IgD-negative memory B cell (primary cell): ENCODE results near the gene SAMD9. TPM values are rescaled to one million over a fixed set of nuclear protein-coding genes. Genes with fewer than 3 reads are reported as not detected.
"Not testable (repeated sequence)": the region's sequence is repeated elsewhere in the genome, so short reads cannot be mapped to it uniquely, and the experiment has no call there.

ENCODE experiments used
- H3K27ac Mint-ChIP-seq, 3 donors: one replicate each; pipeline ENCODE4 v1.8.0; 2020 to 2022; ENCODE audit warnings: mild to moderate bottlenecking in 3 of 3, mixed read lengths in 3 of 3, moderate library complexity in 1 of 3
- H3K27me3 Mint-ChIP-seq: one replicate; pipeline ENCODE4 v1.8.0; 2021; ENCODE audit warnings: mixed read lengths
- H3K36me3 Mint-ChIP-seq: one replicate; pipeline ENCODE4 v1.8.0; 2020; ENCODE audit warnings: mild to moderate bottlenecking, mixed read lengths
- H3K4me1 Mint-ChIP-seq, 3 donors: one replicate each; pipeline ENCODE4 v1.8.0; 2020 to 2022; ENCODE audit warnings: mixed read lengths in 3 of 3, mild to moderate bottlenecking in 1 of 3
- H3K4me3 Mint-ChIP-seq, 4 donors: one replicate each; pipeline ENCODE4 v1.8.0; 2020 to 2022; ENCODE audit warnings: mild to moderate bottlenecking in 4 of 4, mixed read lengths in 4 of 4, moderate library complexity in 3 of 4
- H3K9me3 Mint-ChIP-seq, 3 donors: one replicate each; pipeline ENCODE4 v1.8.0; 2020 to 2021; ENCODE audit warnings: mixed read lengths in 3 of 3, mild to moderate bottlenecking in 1 of 3
- polyA plus RNA-seq: library from polyadenylated mRNA; unstranded; fragments of 300-500 nt; fragmentation: Illumina TruSeq; gene quantifications from one replicate; pipeline ENCODE4 v1.2.3, GENCODE V29; 2021

Gene SAMD9
- polyA plus RNA-seq, 1 donor from 2014 or later, result 21.6 TPM

- not testable (repeated sequence) for H3K4me1 Mint-ChIP-seq, H3K4me3 Mint-ChIP-seq, H3K9me3 Mint-ChIP-seq, H3K36me3 Mint-ChIP-seq, H3K27ac Mint-ChIP-seq
- peaks cover 17% of the 10 kb centered on the region for H3K27me3 Mint-ChIP-seq
Measured at GRCh38 chr7:93073357-93073756, 44.4 kb downstream of the SAMD9 start.

GRCh38 chr7:93062599-93062998, 55.2 kb downstream of the SAMD9 start:
- no peak overlapping the region for H3K4me3 Mint-ChIP-seq
- H3K36me3 Mint-ChIP-seq, result no peaks in the 10 kb centered on the region
- H3K4me1 Mint-ChIP-seq, result no peaks in the 10 kb centered on the region
- H3K9me3 Mint-ChIP-seq, result peaks cover 2 to 12% (median 9%) of the 10 kb centered on the region in 3 donors
- peaks cover 8% of the 10 kb centered on the region for H3K27me3 Mint-ChIP-seq
- no peak overlapping the region for H3K27ac Mint-ChIP-seq

- H3K9me3 Mint-ChIP-seq, result peaks cover 0 to 6% (median 2%) of the 10 kb centered on the region in 3 donors
- no peak overlapping the region for H3K4me3 Mint-ChIP-seq
- H3K4me1 Mint-ChIP-seq, result no peaks in the 10 kb centered on the region
Measured at GRCh38 chr7:93060865-93061264, 56.9 kb downstream of the SAMD9 start.

GRCh38 chr7:93060025-93060424, 57.8 kb downstream of the SAMD9 start:
- peaks cover 8% of the 10 kb centered on the region for H3K27me3 Mint-ChIP-seq

More at GRCh38 chr7:93060865-93061264, 56.9 kb downstream of the SAMD9 start:
- Mint-ChIP-seq H3K27ac (no peak overlapping the region), H3K36me3 (no peaks in the 10 kb centered on the region), H3K27me3 (peaks cover 8% of the 10 kb centered on the region)

GRCh38 chr7:93056621-93057020, 61.2 kb downstream of the SAMD9 start:
- not testable (repeated sequence) for H3K27me3 Mint-ChIP-seq, H3K4me1 Mint-ChIP-seq, H3K36me3 Mint-ChIP-seq, H3K27ac Mint-ChIP-seq, H3K9me3 Mint-ChIP-seq, H3K4me3 Mint-ChIP-seq

More at GRCh38 chr7:93060025-93060424, 57.8 kb downstream of the SAMD9 start:
- Mint-ChIP-seq H3K36me3 (no peaks in the 10 kb centered on the region), H3K4me1 (no peaks in the 10 kb centered on the region), H3K27ac (no peak overlapping the region), H3K9me3 (peaks cover 0 to 3% (median 0%) of the 10 kb centered on the region in 3 donors), H3K4me3 (no peak overlapping the region)

GRCh38 chr7:93055543-93056107, 62.2 kb downstream of the SAMD9 start:
- H3K4me3 Mint-ChIP-seq, result no peak overlapping the region
- H3K9me3 Mint-ChIP-seq, result no peaks in the 10 kb centered on the region
- H3K36me3 Mint-ChIP-seq, result no peaks in the 10 kb centered on the region
- peaks cover 1% of the 10 kb centered on the region for H3K27me3 Mint-ChIP-seq
- no peak overlapping the region for H3K27ac Mint-ChIP-seq
- H3K4me1 Mint-ChIP-seq, result no peaks in the 10 kb centered on the region

GRCh38 chr7:93054975-93055374, 62.8 kb downstream of the SAMD9 start:
- Mint-ChIP-seq H3K9me3 (no peaks in the 10 kb centered on the region), H3K36me3 (no peaks in the 10 kb centered on the region), H3K4me3 (no peak overlapping the region), H3K4me1 (no peaks in the 10 kb centered on the region), H3K27ac (no peak overlapping the region), H3K27me3 (no peaks in the 10 kb centered on the region)

- Mint-ChIP-seq H3K4me1 (no peaks in the 10 kb centered on the region), H3K4me3 (no peak overlapping the region), H3K27me3 (no peaks in the 10 kb centered on the region), H3K27ac (no peak overlapping the region), H3K36me3 (no peaks in the 10 kb centered on the region), H3K9me3 (no peaks in the 10 kb centered on the region)
Measured at GRCh38 chr7:93053949-93054943, 63.5 kb downstream of the SAMD9 start.

GRCh38 chr7:93053209-93053948, 64.4 kb downstream of the SAMD9 start:
- Mint-ChIP-seq H3K36me3 (no peaks in the 10 kb centered on the region), H3K4me3 (no peak overlapping the region), H3K27me3 (no peaks in the 10 kb centered on the region), H3K4me1 (no peaks in the 10 kb centered on the region), H3K9me3 (no peaks in the 10 kb centered on the region), H3K27ac (no peak overlapping the region)

- Mint-ChIP-seq H3K36me3 (no peaks in the 10 kb centered on the region), H3K4me1 (no peaks in the 10 kb centered on the region), H3K9me3 (no peaks in the 10 kb centered on the region)
Measured at GRCh38 chr7:93051660-93052059, 66.1 kb downstream of the SAMD9 start.

More at GRCh38 chr7:93051660-93052059, 66.1 kb downstream of the SAMD9 start:
- Mint-ChIP-seq H3K27ac (no peak overlapping the region), H3K4me3 (no peak overlapping the region), H3K27me3 (no peaks in the 10 kb centered on the region)

Other genes with a start within 250 kb of the SAMD9 start
- 57.3 TPM for gene SAMD9L, start 30.4 kb upstream of the SAMD9 start, polyA plus RNA-seq
- gene HEPACAM2, start 108.5 kb upstream of the SAMD9 start, polyA plus RNA-seq, result not detected
- gene VPS50, start 114.4 kb upstream of the SAMD9 start, polyA plus RNA-seq, result 14.5 TPM